22Rv1 (cell line): Measurements from ENCODE around the gene CRYBB2.

ENCODE experiments used
- H3K27ac ChIP-seq: fragments of 450-650 bp; 2 replicates; pipeline ENCODE4 v1.5.1; 2017
- ZFX ChIP-seq: fragments of 450-650 bp; IDR thresholded peaks from 2 replicates; pipeline ENCODE4 v1.6.1; 2017; ENCODE audit warnings: antibody characterized with exemption, borderline replicate concordance
- TF ChIP-seq, protein P1 (sequence below): fragments of 450-650 bp; IDR thresholded peaks from 2 replicates; pipeline ENCODE4 v1.5.1; 2017; ENCODE audit warnings: mild to moderate bottlenecking

CRYBB2 gene

GRCh38 chr22:25208328-25208727 is 11.1 kb upstream of the CRYBB2 start:
- TF ChIP-seq, protein P1, sequence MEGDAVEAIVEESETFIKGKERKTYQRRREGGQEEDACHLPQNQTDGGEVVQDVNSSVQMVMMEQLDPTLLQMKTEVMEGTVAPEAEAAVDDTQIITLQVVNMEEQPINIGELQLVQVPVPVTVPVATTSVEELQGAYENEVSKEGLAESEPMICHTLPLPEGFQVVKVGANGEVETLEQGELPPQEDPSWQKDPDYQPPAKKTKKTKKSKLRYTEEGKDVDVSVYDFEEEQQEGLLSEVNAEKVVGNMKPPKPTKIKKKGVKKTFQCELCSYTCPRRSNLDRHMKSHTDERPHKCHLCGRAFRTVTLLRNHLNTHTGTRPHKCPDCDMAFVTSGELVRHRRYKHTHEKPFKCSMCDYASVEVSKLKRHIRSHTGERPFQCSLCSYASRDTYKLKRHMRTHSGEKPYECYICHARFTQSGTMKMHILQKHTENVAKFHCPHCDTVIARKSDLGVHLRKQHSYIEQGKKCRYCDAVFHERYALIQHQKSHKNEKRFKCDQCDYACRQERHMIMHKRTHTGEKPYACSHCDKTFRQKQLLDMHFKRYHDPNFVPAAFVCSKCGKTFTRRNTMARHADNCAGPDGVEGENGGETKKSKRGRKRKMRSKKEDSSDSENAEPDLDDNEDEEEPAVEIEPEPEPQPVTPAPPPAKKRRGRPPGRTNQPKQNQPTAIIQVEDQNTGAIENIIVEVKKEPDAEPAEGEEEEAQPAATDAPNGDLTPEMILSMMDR: no peak
- TF ChIP-seq ZFX: no peak
- H3K27ac ChIP-seq: no peak overlapping the region

GRCh38 chr22:25208743-25209505 is 10.5 kb upstream of the CRYBB2 start:
- no peak overlapping the region for H3K27ac ChIP-seq
- TF ChIP-seq ZFX: no peak
- TF ChIP-seq, protein P1: no peak

GRCh38 chr22:25210793-25211192 is 8.6 kb upstream of the CRYBB2 start:
- no peak for TF ChIP-seq ZFX
- TF ChIP-seq, protein P1: no peak
- H3K27ac ChIP-seq: no peak overlapping the region

DNA sequence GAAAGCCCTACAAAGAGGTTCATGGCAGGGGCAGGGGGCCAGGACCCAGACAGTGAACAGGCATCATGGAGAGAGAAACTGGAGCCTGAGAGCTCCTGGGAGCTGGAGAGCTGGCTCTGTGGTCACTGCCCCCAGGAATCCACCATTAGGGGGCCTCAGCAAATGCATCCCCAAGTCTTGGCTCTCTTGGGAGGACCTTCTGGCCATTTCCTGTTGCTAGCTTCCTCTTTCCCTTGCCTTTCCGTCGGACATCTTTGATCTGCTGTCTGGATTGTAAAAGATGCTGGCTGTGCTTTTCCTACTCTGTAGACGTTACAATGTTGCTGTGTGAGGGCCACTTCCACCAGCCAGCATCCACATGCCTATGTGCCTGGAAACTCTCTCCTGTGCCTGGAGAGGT is 7.1 kb upstream of the CRYBB2 start:
- TF ChIP-seq ZFX: no peak
- TF ChIP-seq, protein P1: no peak
- no peak overlapping the region for H3K27ac ChIP-seq

- no peak for TF ChIP-seq ZFX
- TF ChIP-seq, protein P1: no peak
- H3K27ac ChIP-seq: no peak overlapping the region
Measured at GRCh38 chr22:25213221-25213620, 6.2 kb upstream of the CRYBB2 start.

DNA sequence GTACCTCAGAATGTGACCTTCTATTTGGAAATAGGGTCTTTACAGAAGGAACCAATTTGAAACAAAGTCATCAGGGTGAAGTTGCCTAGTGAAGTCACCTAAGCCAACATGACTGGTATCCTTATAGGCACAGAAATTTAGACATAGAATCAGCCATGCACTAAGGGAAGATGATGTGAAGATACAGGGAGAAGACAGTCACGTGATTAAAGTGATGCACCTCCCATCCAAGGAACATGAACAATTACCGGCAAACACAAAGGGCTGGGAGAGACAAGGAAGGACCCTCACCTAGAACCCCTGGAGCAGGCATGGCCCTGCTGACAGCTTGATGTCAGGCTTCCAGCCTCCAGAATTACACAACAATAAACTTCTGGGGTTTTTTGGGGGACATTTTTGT is 3.2 kb upstream of the CRYBB2 start:
- H3K27ac ChIP-seq: no peak overlapping the region
- TF ChIP-seq ZFX: no peak
- TF ChIP-seq, protein P1: no peak

DNA sequence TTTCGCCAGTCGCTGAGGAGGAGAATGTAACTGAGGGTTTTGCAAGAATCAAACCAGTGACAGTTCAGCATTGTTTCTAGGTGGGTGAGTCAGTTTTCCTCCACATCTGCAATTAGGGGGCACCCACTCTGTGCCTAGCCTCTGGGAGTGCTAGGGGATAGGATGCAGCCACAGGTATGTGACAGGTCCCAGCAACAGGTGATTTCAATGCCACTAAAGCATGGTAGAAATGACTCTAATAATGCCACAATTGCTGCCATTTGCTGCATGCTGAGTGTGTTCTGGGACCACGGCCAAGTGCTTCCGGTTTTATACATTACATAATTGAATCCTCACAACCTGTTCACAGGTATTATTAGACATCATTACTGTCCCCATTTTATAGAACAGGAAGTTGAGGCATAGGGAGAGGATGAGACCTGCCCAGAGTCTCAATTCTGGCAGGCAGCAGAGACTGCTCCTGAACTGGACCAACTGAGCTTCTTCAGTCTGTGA is 556 bp downstream of the CRYBB2 start:
- TF ChIP-seq ZFX: no peak
- TF ChIP-seq, protein P1: no peak

More for the DNA sequence above, 556 bp downstream of the CRYBB2 start:
- H3K27ac ChIP-seq: no peak overlapping the region
